ENCODE measurements around the gene TNN.

TNN gene

DNA sequence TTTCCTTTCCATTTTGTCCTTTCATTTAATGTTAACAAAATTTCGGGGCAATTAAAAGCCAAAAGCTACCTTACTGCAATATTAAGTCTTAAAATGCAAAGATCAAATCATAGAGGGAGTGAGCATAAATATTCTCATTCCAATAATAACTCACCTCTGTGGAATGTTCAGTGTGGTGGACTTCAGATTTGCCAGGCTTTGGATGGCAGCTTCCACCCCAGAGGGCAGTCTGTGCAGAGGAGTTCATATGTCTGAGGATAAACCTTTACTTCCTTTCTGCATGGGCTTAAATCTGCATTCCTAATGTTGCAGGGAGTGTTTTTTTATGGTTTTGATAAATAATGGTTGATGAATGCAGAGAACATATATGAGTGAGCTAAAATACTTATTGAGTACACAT lies 108.6 kb downstream of the TNN start:
- TF ChIP-seq, protein P1, sequence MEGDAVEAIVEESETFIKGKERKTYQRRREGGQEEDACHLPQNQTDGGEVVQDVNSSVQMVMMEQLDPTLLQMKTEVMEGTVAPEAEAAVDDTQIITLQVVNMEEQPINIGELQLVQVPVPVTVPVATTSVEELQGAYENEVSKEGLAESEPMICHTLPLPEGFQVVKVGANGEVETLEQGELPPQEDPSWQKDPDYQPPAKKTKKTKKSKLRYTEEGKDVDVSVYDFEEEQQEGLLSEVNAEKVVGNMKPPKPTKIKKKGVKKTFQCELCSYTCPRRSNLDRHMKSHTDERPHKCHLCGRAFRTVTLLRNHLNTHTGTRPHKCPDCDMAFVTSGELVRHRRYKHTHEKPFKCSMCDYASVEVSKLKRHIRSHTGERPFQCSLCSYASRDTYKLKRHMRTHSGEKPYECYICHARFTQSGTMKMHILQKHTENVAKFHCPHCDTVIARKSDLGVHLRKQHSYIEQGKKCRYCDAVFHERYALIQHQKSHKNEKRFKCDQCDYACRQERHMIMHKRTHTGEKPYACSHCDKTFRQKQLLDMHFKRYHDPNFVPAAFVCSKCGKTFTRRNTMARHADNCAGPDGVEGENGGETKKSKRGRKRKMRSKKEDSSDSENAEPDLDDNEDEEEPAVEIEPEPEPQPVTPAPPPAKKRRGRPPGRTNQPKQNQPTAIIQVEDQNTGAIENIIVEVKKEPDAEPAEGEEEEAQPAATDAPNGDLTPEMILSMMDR (IDR thresholded peaks at IDR 0.05; ENCODE audit: control insufficient read depth, insufficient read depth, low read depth, low read length, missing control alignments), result no peak
- DNase-seq (ENCODE audit: low read depth), result no peak
- H3K4me3 ChIP-seq (ENCODE audit: control insufficient read depth, low read depth, low read length), result no peak overlapping the region

DNA sequence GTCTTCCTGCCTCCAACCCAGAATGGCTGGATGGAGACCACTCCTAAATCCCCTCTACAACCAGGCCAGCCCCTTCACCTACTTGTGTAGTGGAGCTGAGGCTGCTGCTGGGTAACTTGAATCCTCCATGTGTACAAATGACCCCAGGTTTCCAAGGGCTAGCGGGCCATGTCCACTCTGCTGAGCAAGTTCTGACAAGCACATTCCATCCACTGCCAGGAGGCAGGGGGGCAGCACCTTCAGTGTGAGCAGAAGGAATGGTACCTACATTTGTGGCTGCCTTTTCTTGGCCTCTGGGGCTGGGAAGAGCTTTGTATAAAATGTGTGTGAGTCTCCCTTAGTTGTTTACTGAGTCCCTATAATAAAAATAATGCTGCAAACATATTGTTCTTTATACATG lies 110.4 kb downstream of the TNN start:
- H3K4me3 ChIP-seq (ENCODE audit: control insufficient read depth, low read depth, low read length), result no peak overlapping the region
- TF ChIP-seq, protein P1 (IDR thresholded peaks at IDR 0.05; ENCODE audit: control insufficient read depth, insufficient read depth, low read depth, low read length, missing control alignments), result no peak
- DNase-seq (ENCODE audit: low read depth), result no peak

DNA sequence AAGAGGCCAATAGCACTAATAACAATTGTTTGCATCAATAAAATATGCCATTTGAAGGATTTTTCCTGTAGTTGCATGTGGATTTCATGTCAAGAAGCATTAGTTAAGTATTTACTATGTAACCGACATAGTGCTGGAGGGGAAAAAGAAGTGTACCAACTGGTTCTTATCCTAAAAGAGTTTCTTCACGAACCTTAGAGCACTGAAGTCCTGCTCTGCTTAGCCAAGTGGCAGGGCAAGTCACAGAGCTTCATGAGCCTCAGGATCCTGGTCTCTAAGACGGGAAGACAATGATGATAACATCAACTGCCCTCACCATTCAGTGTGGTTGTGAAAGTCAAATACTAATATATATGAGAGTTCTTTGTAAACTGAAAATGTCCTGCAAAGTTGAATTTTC lies 110.8 kb downstream of the TNN start:
- H3K4me3 ChIP-seq (ENCODE audit: control insufficient read depth, low read depth, low read length), result no peak overlapping the region
- TF ChIP-seq, protein P1 (IDR thresholded peaks at IDR 0.05; ENCODE audit: control insufficient read depth, insufficient read depth, low read depth, low read length, missing control alignments), result no peak
- no peak for DNase-seq (ENCODE audit: low read depth)

DNA sequence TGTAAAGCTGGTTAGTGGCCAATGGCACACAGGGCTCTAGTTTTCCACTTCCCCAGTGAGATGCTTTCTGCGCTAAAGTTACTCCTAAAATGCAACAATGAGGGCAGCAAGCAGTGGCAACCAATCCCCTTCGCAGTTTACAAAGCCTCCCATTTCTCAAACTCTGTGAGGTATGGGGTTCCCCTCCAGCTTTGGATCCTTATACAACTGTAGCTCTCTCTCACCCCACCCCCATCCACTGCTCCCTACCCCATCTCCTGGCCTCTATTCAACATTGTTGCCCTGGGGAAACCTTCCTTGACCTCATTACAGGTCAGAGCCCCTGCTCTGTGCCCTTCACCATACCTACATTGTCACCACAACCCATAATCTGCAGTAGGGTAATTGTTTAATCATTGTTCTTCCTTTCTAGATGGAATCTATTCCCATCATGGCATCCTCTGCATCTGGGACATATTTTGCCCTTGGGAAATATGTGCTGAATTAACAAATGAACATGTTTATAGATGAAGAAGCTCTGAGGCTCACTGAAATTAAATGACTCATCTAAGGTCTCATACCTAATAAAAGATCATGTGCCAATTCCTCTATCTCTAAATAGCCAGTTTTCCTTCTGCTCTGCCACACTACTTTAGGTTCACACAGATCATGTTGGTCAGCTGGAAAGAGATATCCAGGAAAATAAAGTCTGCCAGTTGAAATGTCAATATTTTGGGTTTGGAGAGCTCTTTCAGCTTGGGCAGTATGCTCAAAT lies 112.4 kb downstream of the TNN start:
- no peak overlapping the region for H3K4me3 ChIP-seq (ENCODE audit: control insufficient read depth, low read depth, low read length)
- DNase-seq (ENCODE audit: low read depth), result no peak

DNA sequence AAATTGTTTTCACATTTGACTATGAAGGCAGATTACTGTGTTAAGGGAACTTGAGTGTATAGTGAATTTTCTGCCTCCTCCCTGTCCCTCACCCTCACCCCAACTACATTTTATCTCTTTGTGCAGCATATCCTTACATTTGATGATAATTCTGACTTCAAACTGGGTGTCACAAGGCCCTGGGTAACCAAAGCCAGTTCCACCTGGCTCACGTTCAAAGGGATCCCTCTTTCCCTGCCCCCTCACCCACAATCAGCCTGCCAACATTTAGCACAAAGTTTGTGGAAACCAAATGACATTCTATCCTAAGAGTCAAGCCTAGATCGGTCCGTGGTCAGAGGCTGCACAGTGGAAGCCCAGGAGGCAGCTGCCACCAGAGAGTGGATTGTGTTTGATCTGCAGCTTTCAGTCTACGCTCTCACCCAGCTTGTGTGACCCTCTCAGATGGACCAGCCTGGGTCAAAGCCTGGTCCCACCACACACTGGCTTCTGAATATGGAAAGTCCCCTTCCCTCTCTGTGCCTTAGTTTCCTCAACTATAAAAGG lies 114.6 kb downstream of the TNN start:
- H3K4me3 ChIP-seq (ENCODE audit: control insufficient read depth, low read depth, low read length), result no peak overlapping the region
- TF ChIP-seq, protein P1 (IDR thresholded peaks at IDR 0.05; ENCODE audit: control insufficient read depth, insufficient read depth, low read depth, low read length, missing control alignments), result no peak
- no peak for DNase-seq (ENCODE audit: low read depth)

More for the DNA sequence above, 112.4 kb downstream of the TNN start:
- TF ChIP-seq, protein P1 (IDR thresholded peaks at IDR 0.05; ENCODE audit: control insufficient read depth, insufficient read depth, low read depth, low read length, missing control alignments), result no peak

DNA sequence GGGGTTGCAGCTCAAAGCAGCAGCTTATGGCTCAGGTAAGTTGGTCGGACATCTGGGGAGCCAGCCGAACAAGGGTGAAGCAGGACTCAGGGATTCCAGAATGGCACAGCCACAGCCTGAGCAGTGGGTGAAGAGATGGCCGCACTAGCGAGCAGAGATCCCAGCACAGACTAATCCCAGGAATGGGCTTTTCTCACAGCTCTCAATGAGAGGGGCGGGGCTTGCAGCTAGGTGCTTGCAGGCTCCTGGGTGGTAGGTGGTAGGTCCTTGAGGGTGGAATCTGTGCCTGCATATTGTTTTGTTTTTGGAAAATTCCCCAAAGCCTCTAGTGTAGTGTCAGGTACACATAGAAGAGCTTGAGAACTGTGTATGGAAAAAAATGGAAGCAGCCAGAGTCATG lies 116.0 kb downstream of the TNN start:
- TF ChIP-seq, protein P1 (IDR thresholded peaks at IDR 0.05; ENCODE audit: control insufficient read depth, insufficient read depth, low read depth, low read length, missing control alignments), result no peak
- DNase-seq (ENCODE audit: low read depth), result no peak
- H3K4me3 ChIP-seq (ENCODE audit: control insufficient read depth, low read depth, low read length), result no peak overlapping the region
